NCI-H146 treated with DMSO at 0.1 percent for 48 hours (cell line): ENCODE measurements around the gene PYGO2.

Experiments
- DNase-seq: peaks from one replicate; lab custom pipeline; 2025; ENCODE audit not compliant: unreplicated experiment; lab: John Stamatoyannopoulos, UW

Gene PYGO2, protein sequence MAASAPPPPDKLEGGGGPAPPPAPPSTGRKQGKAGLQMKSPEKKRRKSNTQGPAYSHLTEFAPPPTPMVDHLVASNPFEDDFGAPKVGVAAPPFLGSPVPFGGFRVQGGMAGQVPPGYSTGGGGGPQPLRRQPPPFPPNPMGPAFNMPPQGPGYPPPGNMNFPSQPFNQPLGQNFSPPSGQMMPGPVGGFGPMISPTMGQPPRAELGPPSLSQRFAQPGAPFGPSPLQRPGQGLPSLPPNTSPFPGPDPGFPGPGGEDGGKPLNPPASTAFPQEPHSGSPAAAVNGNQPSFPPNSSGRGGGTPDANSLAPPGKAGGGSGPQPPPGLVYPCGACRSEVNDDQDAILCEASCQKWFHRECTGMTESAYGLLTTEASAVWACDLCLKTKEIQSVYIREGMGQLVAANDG

DNA sequence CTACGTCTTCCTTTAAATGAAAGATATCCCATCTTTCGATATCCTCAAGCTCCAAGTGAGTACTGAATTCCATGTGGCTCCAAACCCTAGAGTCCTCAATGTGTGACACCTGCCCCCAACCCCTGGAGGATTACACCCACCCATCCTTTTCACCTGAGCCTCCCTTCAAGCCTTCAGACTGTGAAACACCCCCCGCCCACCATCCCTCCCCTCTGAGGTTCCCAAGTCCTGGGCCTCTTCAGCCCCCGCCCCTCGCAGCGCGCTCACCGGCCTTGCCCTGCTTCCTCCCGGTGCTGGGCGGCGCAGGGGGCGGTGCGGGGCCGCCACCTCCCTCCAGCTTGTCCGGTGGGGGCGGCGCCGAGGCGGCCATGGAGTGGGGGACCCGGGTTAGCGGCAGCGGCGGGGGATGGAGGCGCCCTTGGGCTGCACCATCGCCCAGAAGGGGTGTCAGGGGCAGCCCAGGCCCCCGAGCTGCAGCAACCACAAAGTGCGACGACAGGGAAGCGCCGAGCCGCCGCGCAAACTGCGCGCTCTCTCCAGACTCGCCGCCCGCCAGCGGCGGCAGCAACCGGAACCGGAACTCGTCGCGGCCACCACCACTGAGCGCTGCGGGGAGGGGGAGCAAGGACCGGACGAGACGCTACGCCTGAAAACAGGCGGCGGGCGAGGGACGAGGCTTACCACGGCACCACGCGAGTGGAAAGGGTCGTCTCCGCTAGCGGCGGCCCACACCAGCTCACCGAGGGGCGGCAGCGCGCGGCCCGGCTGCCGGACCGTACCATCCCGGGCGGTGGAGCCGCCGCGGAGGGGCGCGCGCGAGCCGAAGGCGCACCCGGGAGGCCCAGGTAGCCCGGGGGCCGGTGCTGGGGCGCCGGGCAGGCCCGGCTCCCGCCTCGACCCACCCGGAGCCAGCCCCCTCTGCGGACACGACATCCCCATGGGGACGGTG is at the start of gene PYGO2:
PYGO2 (minus strand) TSS at position 576 of the 949 bp plus-strand sequence; CDS start at position 370, 206 bp downstream.
- peak; percentile 48 for DNase-seq

DNA sequence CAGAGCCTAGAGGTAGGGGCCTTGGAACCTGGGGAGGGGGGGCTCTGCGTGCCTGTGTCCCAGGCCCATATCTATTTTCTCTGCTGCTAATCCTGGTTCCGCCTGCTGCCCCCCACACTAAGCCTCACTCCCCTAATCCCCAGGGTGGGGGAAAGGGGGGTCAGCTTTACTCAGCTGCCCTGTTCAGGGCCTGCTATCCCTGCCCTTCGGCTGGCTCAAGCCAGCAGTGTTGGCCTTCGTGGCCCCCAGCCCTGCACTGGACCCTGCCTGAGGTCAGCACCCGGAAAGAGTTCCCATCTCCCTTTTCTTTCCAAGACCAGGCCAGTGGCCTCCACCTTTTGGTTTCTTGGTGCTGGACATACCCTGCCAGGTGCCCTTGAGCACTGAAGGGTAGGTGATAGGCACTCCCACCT is 49.4 kb upstream of the PYGO2 start:
- no peak for DNase-seq

DNA sequence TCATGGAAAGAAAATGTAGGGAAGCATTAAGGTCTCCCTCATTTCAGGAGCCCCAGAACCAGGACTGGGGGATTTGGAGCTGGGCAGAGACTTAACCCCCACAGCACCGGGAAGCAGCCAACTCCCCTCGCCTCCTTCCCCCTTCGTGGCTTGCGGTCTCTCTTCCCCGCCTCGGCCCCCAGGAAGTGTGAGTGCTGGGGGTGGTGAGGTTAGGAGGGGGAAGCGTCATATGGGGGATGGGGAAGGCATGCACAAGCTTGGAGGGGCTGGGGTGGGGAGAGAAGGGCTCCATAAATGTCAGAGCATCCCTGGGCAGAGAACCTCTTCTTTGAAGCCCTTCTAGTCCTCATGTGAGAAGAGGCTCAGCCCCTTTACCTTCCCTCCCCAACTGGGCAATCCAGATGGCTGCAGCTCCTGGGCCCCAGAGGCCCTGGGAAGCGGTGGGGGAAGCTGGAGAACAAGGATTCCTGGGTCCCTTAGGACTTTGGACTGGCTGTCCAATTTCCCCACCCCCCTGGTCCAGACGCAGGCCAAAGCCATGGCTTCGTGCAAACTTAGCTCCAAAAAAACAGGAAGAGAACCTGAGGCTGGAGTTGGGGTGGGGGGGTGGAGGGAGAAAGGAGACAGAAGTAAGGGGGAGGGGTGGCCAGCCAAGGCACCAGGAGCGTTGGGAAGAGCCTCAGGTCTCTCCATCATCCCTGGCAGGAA is 48.8 kb upstream of the PYGO2 start:
- DNase-seq = no peak

DNA sequence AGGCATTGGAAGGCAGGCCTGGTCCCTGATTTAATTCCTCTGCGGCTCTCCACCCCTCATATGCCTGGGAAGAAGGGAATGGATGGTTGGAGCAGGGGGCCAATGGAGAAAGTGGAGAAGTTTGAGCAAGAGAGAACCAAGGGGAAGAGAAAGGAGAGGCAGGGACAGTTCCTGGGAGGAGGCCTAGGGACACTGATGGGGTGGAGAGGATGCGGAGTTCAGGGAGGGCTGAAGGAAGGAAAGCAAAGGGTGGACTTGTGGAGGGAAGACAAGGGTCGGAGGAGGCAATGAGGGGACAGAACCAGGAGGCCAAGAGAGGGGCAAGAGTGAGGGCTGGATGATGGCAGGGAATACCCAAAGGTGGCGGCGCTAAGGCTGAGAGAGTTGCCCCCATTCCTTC is 48.2 kb upstream of the PYGO2 start:
- no peak for DNase-seq

DNA sequence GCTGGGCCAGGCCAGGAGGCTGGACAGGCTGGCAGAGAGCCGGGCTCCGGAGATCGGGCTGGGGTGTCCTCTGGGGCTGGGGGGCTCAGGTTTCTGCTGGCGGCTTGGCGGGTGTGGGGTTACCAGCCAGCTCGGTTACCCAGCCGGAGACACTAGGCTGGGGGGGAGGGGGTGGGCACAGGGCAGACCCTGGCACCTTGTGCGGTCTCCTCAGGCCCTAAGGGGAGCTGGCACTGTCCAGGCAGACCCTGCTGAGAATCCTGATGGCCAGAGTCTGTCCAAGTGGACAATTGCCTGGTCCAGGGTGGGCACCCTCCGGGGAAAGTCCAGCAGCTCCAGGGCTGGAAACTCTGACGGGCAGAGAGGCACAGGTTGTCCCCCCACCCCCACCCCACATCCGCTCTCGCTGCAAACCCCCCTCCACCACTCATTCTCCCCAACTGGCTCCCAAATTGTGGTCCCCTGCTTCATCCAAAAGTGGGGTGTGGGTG is 47.7 kb upstream of the PYGO2 start:
- no peak for DNase-seq

DNA sequence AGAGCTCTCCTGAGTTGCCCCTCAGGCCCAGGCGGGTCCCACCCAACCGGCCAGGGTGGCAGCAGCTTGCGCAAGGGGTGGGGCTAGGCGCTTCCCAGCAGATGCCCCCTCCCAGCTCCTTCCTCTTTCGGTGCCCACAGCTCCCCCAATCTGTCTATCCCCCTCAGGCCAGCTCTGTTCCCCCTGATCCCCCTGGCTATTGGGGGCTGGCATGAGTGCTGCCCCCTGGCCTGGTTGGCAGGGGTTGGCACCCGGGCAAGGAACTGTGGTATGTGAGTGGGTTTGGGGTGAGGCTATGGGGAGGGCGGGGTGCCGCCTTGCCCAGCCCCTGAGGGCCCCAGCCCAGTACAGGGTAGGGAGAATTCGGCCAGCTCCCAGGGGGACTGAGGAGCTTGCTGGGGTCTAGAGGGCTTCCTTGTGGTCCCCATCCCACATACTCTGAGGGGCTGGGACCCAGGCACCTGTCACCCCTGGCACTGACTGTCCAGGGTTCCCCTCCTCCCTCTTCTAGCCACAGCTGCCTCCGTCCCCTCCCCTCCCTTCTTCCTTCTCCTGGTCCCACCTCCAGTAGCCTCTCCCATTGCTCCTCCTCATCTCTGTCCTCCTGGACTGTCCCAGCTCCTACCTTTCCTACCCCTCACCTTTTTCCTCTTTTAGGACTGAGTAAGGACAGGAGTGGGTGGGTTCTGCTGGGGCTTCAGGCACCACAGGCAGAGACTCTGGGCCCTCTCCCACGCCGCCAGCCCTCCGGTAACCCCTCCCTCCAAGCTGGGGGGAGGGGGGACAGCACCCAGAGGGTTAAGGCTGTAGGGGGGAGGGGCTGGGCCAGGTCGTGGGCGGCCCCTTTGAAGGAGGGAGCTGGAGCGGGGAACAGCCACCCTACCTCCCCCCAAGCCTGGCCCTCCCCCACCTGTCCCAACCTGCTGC is 46.7 kb upstream of the PYGO2 start:
- DNase-seq = no peak

DNA sequence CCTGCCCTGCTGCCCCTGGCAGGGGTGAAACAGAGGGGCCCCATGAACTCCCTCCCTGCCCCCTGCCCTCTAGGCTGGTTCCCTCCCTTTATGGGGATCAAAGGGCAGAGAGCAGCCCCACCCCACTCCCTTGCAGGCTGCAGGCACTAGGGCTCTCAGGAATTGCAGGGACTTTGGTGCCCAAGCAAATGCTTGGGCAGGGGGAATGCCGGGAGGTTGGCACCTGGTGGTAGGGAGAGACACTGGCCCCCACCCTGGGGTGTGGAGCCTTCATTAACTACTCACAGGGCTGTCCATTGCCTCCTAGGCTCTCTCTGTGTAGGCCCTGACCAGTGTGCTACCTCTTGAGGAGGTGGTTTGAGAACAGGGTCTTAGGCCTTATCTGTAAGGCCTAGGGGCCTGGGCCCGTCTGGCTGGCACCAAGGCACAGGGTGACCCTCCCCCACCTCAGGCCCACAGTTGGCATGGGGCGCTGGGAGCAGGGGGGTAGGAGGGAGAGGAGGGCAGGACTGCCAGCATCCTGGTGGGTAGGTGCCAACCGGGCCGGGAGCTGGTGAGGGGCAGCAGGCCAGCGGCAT is 45.8 kb upstream of the PYGO2 start:
- no peak for DNase-seq

DNA sequence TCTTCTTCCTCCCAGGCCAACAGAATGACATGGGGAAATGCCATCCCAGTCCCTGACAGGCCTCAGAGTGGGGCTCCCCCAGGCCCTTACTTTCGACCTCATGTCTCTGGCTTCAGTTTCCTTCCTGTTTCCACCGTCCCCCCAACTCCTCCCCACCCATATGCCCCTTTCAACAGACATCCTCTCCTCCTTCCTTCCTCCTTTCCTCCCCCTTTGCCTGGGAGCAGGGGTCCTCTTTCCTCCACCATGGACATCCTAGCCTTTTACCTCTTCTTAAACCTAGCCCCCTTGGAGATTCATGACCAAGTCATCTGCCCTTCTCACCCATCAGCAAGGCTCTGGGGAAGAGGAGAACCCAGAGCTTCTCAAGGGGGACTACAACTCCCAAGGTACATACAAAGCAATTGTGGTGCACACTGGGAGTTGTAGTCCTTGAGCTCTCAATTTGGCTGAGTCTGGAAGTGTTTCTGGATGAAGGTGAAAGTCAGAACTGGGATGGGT is 45.1 kb upstream of the PYGO2 start:
- DNase-seq = no peak

DNA sequence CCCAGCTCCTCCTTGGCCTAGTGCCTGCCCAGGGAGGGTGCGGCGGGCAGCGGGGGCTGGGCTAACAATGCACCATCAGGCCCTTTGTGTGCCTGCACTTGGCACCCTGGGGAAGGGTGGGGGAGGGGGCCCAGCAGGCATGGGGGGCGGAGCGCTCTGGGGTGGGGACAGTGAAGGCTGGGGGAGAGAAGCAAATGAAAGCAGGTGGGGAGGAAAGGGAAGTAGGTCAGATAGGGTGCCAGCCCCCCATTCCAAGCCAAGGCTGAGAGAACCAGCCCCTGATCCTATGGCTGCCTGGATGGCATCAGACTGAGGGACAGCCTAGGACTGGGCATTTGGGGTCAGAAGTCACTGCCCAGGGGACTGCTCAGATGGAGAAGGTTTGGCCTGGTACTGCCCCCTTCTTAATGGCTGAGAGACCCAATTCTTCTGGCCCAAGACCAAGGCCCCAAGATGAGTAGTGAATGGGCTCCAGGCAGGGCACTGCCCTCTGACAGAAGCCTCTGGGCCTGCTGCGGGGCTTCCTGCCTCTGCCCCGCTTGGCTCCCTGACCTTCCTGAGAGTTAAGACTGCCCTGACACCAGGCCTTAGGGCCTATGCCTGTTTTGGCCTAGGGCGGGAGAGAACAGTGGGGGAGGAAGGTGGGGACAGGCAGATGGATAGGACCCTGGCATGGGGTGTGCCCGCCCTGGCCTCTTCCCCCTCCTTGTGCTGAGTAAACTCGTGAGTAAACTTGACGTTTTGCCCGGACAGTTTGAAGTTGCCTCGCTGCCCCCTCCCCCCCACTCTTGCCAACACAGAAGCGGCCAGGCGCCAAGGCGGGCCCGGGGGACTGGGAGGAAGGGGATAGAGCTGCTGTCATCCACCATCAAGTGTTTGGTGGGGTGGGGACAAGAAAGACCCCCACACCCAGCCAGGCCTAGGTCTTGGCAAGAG is 43.8 kb upstream of the PYGO2 start:
- no peak for DNase-seq

DNA sequence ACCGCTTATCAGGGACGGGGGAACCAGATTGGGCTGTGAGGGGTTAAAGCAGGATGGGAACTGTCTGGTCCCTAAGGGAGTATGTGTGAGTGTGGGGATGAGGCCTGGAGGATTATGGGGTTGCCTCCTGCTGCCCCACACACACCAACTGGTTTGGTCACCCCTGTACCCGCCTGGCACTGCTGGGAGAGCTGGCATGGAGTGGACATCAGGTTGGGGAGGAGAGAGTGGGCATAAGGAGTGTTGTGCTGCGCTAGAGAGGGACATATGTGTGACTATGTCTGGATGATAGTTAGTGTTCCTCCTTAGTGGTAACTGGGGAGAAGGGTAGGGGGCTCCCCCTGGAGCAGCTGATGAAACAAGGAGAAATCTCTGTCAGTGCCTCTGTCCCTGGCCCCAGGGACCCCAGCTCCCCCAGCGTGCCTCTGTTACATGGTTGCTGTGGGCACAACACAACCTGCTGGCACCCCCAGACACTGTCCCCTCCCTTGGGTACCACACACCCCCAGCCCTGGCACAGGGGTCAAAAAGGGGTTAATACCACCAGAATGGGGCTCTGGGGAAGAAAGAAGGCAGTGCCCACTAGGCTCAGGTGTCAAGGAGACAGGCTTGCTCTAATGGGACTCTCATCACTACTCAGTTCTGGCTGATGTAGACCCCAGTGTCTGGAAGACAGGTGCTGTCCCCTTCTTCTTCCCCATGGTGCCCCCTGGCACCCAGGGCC is 42.9 kb upstream of the PYGO2 start:
- DNase-seq = no peak

DNA sequence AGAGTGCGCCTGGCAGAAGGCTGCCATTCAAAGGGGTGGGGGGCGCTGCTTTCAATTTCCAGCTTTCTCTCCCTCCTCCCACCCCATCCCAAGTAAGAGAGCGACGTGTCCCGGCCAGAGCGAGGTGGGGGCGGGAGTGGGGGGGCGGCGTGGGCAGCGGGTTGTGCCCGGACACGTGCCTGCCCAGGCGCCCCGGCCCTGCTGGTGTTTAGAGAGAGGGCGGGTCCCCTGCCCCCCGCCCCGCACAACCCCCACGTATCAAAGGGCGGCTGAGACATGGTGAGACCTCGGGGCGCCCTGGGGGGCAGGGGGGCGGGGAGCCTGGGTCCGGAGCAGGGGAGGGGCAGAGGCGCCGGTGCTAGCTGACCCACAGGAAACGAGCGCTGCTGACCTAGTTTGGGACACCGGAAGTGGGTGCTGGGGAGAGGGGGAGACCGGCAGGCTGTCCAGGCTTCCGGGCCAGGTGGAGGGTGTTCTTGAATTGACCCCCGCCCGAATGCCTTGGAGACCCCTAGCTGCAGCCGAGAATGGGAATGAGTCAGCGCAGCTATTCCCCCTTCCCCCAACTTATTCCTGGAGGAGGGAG is 42.3 kb upstream of the PYGO2 start:
- DNase-seq = no peak

DNA sequence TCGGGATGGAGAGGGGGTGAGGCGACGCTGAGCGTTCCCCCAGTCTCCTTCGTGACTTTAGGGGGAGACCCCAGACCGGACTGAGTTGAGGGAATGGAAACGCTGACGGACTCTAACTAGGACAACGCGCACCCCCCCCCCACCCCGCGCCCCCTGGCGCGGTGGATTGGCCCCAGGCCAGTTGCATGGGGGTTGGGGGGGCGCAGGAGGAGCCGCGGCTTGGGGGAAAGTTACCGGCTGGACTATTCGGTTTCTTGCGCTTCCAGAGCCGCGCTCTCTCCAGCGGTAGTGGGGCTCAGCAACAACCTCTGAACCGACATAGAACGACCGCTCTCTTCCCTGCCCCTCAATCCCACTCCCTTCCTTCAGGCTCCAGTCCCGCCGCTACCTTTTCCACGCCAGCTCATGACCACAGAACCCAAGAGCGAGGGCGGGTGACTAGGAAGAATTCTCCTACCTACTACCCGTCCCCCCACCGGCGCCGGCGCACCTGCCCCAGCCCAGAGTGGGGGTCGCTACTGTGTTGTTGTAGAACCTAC is 41.7 kb upstream of the PYGO2 start:
- DNase-seq = peak; percentile 31

DNA sequence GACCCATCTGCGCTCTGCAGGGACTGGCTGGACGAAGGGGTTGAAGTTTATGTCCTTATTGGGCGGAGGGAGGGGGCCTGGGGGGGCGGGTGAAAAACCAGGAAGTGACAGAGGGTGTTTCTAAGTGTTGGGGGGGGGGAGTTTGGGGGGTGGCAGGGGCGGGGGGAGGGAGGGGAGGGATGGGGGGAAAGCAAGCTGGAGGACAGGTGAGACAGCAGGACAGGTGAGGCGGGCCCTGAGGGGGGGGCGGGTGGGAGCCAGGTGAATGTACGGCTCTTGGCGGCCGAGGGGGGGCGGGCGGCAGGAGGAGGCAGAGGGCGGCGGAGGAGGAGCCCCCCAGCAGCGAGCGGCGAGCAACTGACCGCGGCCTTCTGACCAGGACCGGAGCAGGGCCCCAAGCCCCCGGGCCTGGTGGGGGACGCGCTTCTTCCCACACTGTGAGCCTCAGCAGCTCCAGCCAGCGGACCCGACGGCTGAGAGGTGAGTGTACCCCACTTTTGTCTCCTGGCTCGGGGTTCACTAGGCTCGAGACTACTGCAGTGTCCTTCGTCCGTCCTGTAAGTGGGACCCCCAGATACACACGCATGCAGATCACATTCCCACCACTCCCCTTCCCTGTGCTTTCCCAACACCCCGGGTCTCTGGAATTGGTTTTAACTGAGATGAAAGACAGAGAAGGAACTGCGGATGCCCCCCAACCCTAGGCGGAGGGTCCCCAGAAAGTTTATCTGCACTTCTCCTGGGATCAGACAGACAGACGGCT is 41.1 kb upstream of the PYGO2 start, which contains the start of gene ZBTB7B:
ZBTB7B (plus strand) TSS at position 339 of the 763 bp plus-strand sequence. CDS start 11,859 bp downstream, outside the sequence.
- peak; percentile 79 for DNase-seq

DNA sequence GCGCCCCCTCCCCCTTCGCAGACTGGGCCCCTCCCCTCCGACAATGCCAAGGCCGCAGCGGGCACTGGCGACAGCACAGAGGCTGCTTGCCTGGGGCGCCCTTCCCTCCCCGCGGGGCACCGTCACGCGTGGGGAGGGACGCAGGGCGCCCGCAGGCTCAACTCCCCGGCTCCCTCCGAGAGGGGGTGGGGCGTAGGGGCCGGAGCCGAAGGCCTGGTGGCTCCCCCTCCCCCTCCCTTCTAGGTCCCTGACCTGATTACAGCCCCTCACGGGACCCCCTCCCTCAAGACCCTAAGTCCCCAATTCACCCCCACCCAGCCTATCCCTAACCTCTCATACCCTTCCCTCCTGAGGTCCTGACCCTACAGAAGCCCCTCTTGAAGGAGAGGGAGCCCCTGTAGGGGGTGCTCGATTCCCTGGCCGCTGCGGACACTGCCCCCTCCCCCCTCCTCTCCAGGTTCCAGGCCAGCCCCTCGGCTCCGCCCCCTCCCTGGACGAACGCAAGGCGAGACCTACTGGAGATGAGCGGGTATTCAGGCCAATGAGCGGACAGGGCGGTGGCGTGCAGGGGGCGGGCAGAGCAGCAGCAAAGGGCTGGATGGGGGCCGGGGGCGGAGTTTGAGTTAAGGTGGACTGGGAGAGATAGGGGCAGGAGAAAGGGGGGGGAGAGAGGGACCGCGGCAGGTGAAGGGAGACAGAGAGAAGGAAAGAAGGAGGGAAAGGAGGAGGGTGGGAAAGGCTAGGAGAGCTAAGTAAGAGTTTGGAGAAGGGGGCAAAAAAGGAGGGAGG is 40.3 kb upstream of the PYGO2 start:
- DNase-seq = peak; percentile 98

DNA sequence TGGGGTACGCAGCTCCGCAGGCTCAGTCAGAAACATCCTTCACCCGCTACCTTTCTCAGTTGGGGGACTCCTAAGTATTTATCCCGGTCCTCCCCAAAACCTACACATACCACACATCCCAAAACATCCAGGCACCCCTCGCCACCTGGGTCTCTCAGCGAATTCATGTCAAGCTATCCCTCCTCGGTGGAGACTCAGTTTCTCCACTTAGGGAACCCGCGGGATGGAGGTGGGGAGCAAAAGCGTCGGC is 39.8 kb upstream of the PYGO2 start:
- DNase-seq = peak; percentile 65
